ENCODE results near the gene CASP8AP2. TPM values are rescaled to one million over a fixed set of nuclear protein-coding genes. Genes with fewer than 3 reads are reported as not detected.

The CASP8AP2 gene
- total and polyA plus RNA-seq, 2 experiments from 2014 or later, result 31.3 to 75.5 TPM

GRCh38 chr6:89916136-89916920, 86.6 kb downstream of the CASP8AP2 start:
- Mint-ChIP-seq H3K4me1 (peaks cover 5% of the 10 kb centered on the region), H3K4me3 (no peak overlapping the region), H3K27ac (no peak overlapping the region), H3K27me3 (ENCODE audit: insufficient read depth, low read depth, poor library complexity) (peaks cover 9% of the 10 kb centered on the region), H3K9me3 (peaks cover 5% of the 10 kb centered on the region; the same call in 1 of the 3 replicates), H3K36me3 (ENCODE audit: low read depth) (no peaks in the 10 kb centered on the region)
- H3K27ac ChIP-seq (ENCODE audit: low read depth), result no peak overlapping the region
- no peaks in the 10 kb centered on the region for H3K36me3 ChIP-seq (ENCODE audit: insufficient read depth)
- ATAC-seq, result no peak
- no peaks in the 10 kb centered on the region for H3K79me2 ChIP-seq (replicated peaks; ENCODE audit: insufficient read depth)
- no peaks in the 10 kb centered on the region for H3K9me2 ChIP-seq (ENCODE audit: insufficient read depth)
- no peaks in the 10 kb centered on the region for H3F3A ChIP-seq (replicated peaks; ENCODE audit: low read depth)
- no peak overlapping the region for H3K4me2 ChIP-seq
- H3K4me1 ChIP-seq (ENCODE audit: insufficient read depth), result no peaks in the 10 kb centered on the region
- H4K20me1 ChIP-seq (replicated peaks; ENCODE audit: insufficient read depth), result no peaks in the 10 kb centered on the region
- H2AFZ ChIP-seq, result no peak overlapping the region
- H3K4me3 ChIP-seq, result no peak overlapping the region
- TF ChIP-seq, protein P1, sequence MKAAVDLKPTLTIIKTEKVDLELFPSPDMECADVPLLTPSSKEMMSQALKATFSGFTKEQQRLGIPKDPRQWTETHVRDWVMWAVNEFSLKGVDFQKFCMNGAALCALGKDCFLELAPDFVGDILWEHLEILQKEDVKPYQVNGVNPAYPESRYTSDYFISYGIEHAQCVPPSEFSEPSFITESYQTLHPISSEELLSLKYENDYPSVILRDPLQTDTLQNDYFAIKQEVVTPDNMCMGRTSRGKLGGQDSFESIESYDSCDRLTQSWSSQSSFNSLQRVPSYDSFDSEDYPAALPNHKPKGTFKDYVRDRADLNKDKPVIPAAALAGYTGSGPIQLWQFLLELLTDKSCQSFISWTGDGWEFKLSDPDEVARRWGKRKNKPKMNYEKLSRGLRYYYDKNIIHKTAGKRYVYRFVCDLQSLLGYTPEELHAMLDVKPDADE (IDR thresholded peaks at IDR 0.05), result no peak
- DNase-seq (ENCODE audit: low spot score), result no peak
- no peaks in the 10 kb centered on the region for H3K27me3 ChIP-seq (ENCODE audit: insufficient read depth)

- Histone ChIP-seq H3F3A (replicated peaks; ENCODE audit: low read depth) (no peaks in the 10 kb centered on the region), H3K36me3 (ENCODE audit: insufficient read depth) (no peaks in the 10 kb centered on the region)
- ATAC-seq, result no peak
- TF ChIP-seq ZNF331 (CRISPR knock-in tag; IDR thresholded peaks at IDR 0.05; ENCODE audit: low read depth) (no peak), EZH2phosphoT487 (IDR thresholded peaks at IDR 0.05; ENCODE audit: unreplicated experiment) (no peak), CREB1 (CRISPR knock-in tag; IDR thresholded peaks at IDR 0.05; ENCODE audit: low read depth) (no peak), REST (IDR thresholded peaks at IDR 0.05; ENCODE audit: unreplicated experiment) (no peak), JUNB (IDR thresholded peaks at IDR 0.05; ENCODE audit: unreplicated experiment) (no peak), ZNF114 (CRISPR knock-in tag; IDR thresholded peaks at IDR 0.05) (no peak), STAT1 (IDR thresholded peaks at IDR 0.05; ENCODE audit: unreplicated experiment) (no peak), EZH2 (IDR thresholded peaks at IDR 0.05; ENCODE audit: low read depth, unreplicated experiment) (no peak), NANOG (IDR thresholded peaks at IDR 0.05; ENCODE audit: borderline replicate concordance) (no peak)
- TF ChIP-seq, protein P2, sequence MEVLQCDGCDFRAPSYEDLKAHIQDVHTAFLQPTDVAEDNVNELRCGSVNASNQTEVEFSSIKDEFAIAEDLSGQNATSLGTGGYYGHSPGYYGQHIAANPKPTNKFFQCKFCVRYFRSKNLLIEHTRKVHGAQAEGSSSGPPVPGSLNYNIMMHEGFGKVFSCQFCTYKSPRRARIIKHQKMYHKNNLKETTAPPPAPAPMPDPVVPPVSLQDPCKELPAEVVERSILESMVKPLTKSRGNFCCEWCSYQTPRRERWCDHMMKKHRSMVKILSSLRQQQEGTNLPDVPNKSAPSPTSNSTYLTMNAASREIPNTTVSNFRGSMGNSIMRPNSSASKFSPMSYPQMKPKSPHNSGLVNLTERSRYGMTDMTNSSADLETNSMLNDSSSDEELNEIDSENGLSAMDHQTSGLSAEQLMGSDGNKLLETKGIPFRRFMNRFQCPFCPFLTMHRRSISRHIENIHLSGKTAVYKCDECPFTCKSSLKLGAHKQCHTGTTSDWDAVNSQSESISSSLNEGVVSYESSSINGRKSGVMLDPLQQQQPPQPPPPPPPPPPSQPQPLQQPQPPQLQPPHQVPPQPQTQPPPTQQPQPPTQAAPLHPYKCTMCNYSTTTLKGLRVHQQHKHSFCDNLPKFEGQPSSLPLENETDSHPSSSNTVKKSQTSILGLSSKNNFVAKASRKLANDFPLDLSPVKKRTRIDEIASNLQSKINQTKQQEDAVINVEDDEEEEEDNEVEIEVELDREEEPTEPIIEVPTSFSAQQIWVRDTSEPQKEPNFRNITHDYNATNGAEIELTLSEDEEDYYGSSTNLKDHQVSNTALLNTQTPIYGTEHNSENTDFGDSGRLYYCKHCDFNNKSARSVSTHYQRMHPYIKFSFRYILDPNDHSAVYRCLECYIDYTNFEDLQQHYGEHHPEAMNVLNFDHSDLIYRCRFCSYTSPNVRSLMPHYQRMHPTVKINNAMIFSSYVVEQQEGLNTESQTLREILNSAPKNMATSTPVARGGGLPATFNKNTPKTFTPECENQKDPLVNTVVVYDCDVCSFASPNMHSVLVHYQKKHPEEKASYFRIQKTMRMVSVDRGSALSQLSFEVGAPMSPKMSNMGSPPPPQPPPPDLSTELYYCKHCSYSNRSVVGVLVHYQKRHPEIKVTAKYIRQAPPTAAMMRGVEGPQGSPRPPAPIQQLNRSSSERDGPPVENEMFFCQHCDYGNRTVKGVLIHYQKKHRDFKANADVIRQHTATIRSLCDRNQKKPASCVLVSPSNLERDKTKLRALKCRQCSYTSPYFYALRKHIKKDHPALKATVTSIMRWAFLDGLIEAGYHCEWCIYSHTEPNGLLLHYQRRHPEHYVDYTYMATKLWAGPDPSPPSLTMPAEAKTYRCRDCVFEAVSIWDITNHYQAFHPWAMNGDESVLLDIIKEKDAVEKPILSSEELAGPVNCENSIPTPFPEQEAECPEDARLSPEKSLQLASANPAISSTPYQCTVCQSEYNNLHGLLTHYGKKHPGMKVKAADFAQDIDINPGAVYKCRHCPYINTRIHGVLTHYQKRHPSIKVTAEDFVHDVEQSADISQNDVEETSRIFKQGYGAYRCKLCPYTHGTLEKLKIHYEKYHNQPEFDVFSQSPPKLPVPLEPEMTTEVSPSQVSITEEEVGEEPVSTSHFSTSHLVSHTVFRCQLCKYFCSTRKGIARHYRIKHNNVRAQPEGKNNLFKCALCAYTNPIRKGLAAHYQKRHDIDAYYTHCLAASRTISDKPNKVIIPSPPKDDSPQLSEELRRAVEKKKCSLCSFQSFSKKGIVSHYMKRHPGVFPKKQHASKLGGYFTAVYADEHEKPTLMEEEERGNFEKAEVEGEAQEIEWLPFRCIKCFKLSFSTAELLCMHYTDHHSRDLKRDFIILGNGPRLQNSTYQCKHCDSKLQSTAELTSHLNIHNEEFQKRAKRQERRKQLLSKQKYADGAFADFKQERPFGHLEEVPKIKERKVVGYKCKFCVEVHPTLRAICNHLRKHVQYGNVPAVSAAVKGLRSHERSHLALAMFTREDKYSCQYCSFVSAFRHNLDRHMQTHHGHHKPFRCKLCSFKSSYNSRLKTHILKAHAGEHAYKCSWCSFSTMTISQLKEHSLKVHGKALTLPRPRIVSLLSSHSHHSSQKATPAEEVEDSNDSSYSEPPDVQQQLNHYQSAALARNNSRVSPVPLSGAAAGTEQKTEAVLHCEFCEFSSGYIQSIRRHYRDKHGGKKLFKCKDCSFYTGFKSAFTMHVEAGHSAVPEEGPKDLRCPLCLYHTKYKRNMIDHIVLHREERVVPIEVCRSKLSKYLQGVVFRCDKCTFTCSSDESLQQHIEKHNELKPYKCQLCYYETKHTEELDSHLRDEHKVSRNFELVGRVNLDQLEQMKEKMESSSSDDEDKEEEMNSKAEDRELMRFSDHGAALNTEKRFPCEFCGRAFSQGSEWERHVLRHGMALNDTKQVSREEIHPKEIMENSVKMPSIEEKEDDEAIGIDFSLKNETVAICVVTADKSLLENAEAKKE (CRISPR knock-in tag; IDR thresholded peaks at IDR 0.05), result no peak
These were observed 87.5 kb downstream of the CASP8AP2 start for GRCh38 chr6:89917216-89917615.

More at GRCh38 chr6:89917216-89917615, 87.5 kb downstream of the CASP8AP2 start:
- Mint-ChIP-seq H3K4me1 (peaks cover 5% of the 10 kb centered on the region), H3K27me3 (ENCODE audit: insufficient read depth, low read depth, poor library complexity) (peaks cover 8% of the 10 kb centered on the region), H3K36me3 (ENCODE audit: low read depth) (no peaks in the 10 kb centered on the region), H3K27ac (no peak overlapping the region), H3K9me3 (peaks cover 5% of the 10 kb centered on the region; the same call in 1 of the 3 replicates), H3K4me3 (no peak overlapping the region)
- Histone ChIP-seq H3K9me2 (ENCODE audit: insufficient read depth) (no peaks in the 10 kb centered on the region), H3K4me2 (no peak overlapping the region), H3K79me2 (replicated peaks; ENCODE audit: insufficient read depth) (no peaks in the 10 kb centered on the region), H4K20me1 (replicated peaks; ENCODE audit: insufficient read depth) (no peaks in the 10 kb centered on the region), H3K27ac (ENCODE audit: low read depth) (no peak overlapping the region), H2AFZ (no peak overlapping the region), H3K27me3 (ENCODE audit: insufficient read depth) (no peaks in the 10 kb centered on the region), H3K4me1 (ENCODE audit: insufficient read depth) (no peaks in the 10 kb centered on the region), H3K4me3 (no peak overlapping the region)
- no peak for DNase-seq (ENCODE audit: low spot score)
